Right lobe of liver (tissue), 6 donors: ENCODE data around the gene PHACTR2. TPM values are rescaled to one million over a fixed set of nuclear protein-coding genes. Genes with fewer than 3 reads are reported as not detected.

Experiments used
- ATAC-seq, 4 donors: fragments of 200-7000 bp; cut with Tn5 transposase; one replicate each; pipeline ENCODE4 v1.9.1; 2020; ENCODE audit warnings: mild to moderate bottlenecking in 4 of 4, moderate library complexity in 4 of 4
- DNase-seq, 3 donors: peaks; one replicate each; pipeline ENCODE4 v3.0.0-alpha.2; 2020
- H3K27ac ChIP-seq, 3 donors: fragments of 200-600 bp; one replicate each; pipeline ENCODE4 v1.8.0; 2022
- H3K27me3 ChIP-seq, 2 donors: fragments of 200-600 bp; one replicate each; pipeline ENCODE4 v1.8.0; 2022
- H3K36me3 ChIP-seq, 4 donors: fragments of 200-600 bp; sonication (generic) in 1 of 4; one replicate each; pipeline versions ENCODE4 v1.5.1 to v1.8.0; 2017 to 2022; ENCODE audit warnings: control low read depth in 1 of 4
- H3K4me1 ChIP-seq, 4 donors: fragments of 200-600 bp; sonication (generic) in 1 of 4; one replicate each; pipeline versions ENCODE4 v1.5.1 to v1.8.0; 2017 to 2022; ENCODE audit warnings: control low read depth in 1 of 4
- H3K4me3 ChIP-seq, 3 donors: fragments of 200-600 bp; one replicate each; pipeline ENCODE4 v1.8.0; 2022
- H3K9me3 ChIP-seq, 4 donors: fragments of 200-600 bp; sonication (generic) in 1 of 4; one replicate each; pipeline versions ENCODE4 v1.5.1 to v1.8.0; 2017 to 2022; ENCODE audit warnings: control low read depth in 1 of 4
- CTCF ChIP-seq, 4 donors: fragments of 200-600 bp in 3 of 4; fragments of 450-650 bp in 1 of 4; IDR thresholded peaks; one replicate each; pipeline versions ENCODE4 v1.5.1 to v1.8.0; 2016 to 2022; ENCODE audit warnings: antibody characterized with exemption in 4 of 4, mild to moderate bottlenecking in 2 of 4
- POLR2A ChIP-seq: fragments of 450-650 bp; IDR thresholded peaks from one replicate; pipeline ENCODE4 v1.6.1; 2017; ENCODE audit warnings: antibody characterized with exemption, mild to moderate bottlenecking
- WGBS: methylation state at CpG from one replicate; pipeline ENCODE4 v1.1.6; 2018; ENCODE audit warnings: low coverage, low lambda C conversion rate; ENCODE audit not compliant: insufficient coverage; ENCODE audit errors: missing lambda C conversion rate; 5-methylcytosine and 5-hydroxymethylcytosine counted together
- intact Hi-C, 2 donors: fragments of 100-400 bp; cut with DNase I; formaldehyde crosslinking; loops; one replicate each; pipeline versions ENCODE4 v1.11.2 to v1.14.1; 2022
- total RNA-seq, 6 experiments: library from RNA; depleted of rRNA in 2 of 6; stranded (reverse); fragments of >200 nt in 2 of 6; fragmentation: NEBNext Ultra II Directional in 3 of 6; extraction: Animal tissue kit (Norgen Biotek cat#: 25700) in 3 of 6; gene quantifications; one replicate each; pipeline versions ENCODE4 v1.1.0 to v1.2.4, GENCODE V29; 2016 to 2023
- donor health status: DM: no; HTN: yes; CAD: no.
- donor health status: DM: no; HTN: no; CAD: no.
- donor health status: DM: no; HTN: no; CAD: no.
- donor health status: DM: no; HTN: yes; CAD: no.
- donor health status: DM: no; HTN: yes; CAD: no.

PHACTR2 gene
- total RNA-seq, 6 experiments from 2014 or later, result 14.0 to 62.7 (median 20.9) TPM

- WGBS, result 64% methylated on average over 2 of the region's 8 CpGs
- DNase-seq (no peak), ATAC-seq (no peak)
- Histone ChIP-seq H3K4me3 (no peak overlapping the region), H3K4me1 (no peaks in the 10 kb centered on the region), H3K36me3 (peaks cover 0 to 3% (median 0%) of the 10 kb centered on the region in 4 donors), H3K9me3 (no peaks in the 10 kb centered on the region), H3K27me3 (no peaks in the 10 kb centered on the region), H3K27ac (no peak overlapping the region)
- intact Hi-C loops, result no loop called here
- TF ChIP-seq CTCF (IDR thresholded peaks at IDR 0.05) (no peak), POLR2A (no peak)
Observed at GRCh38 chr6:143765422-143766184, 87.8 kb downstream of the PHACTR2 start.

GRCh38 chr6:143766185-143766553 is 88.4 kb downstream of the PHACTR2 start:
- ATAC-seq, result no peak

GRCh38 chr6:143767433-143767832 is 89.7 kb downstream of the PHACTR2 start:
- intact Hi-C loops, result no loop called here
- no peak for DNase-seq
- Histone ChIP-seq H3K27ac (no peak overlapping the region), H3K27me3 (no peaks in the 10 kb centered on the region), H3K4me3 (no peak overlapping the region), H3K9me3 (no peaks in the 10 kb centered on the region), H3K4me1 (no peaks in the 10 kb centered on the region), H3K36me3 (peaks cover 0 to 3% (median 0%) of the 10 kb centered on the region in 4 donors)
- no peak for ATAC-seq
- 74% methylated on average over 2 of the region's 2 CpGs for WGBS
- no peak for TF ChIP-seq POLR2A
- no peak for TF ChIP-seq CTCF (IDR thresholded peaks at IDR 0.05)

More at GRCh38 chr6:143766185-143766553, 88.4 kb downstream of the PHACTR2 start:
- Histone ChIP-seq H3K27me3 (no peaks in the 10 kb centered on the region), H3K27ac (no peak overlapping the region), H3K9me3 (no peaks in the 10 kb centered on the region), H3K36me3 (peaks cover 0 to 3% (median 0%) of the 10 kb centered on the region in 4 donors), H3K4me3 (no peak overlapping the region), H3K4me1 (no peaks in the 10 kb centered on the region)
- TF ChIP-seq POLR2A, result no peak
- no peak for TF ChIP-seq CTCF (IDR thresholded peaks at IDR 0.05)
- no peak for DNase-seq
- intact Hi-C loops, result no loop called here
- 100% methylated on average over 1 of the region's 1 CpG for WGBS

- TF ChIP-seq CTCF (IDR thresholded peaks at IDR 0.05) (no peak), POLR2A (no peak)
- intact Hi-C loops, result no loop called here
- H3K4me3 ChIP-seq, result no peak overlapping the region
- peaks cover 0 to 22% (median 0%) of the 10 kb centered on the region in 4 donors for H3K4me1 ChIP-seq
- ATAC-seq (no peak), DNase-seq (no peak)
- 76% methylated on average over 13 of the region's 16 CpGs for WGBS
- no peaks in the 10 kb centered on the region for H3K27me3 ChIP-seq
- peaks cover 0 to 4% (median 0%) of the 10 kb centered on the region in 4 donors for H3K36me3 ChIP-seq
- H3K9me3 ChIP-seq, result no peaks in the 10 kb centered on the region
- H3K27ac ChIP-seq, result no peak overlapping the region
Observed at GRCh38 chr6:143772116-143773086, 94.6 kb downstream of the PHACTR2 start.
